Adrenal gland (tissue), 12 donors: ENCODE results near the gene ST3GAL4. TPM values are rescaled to one million over a fixed set of nuclear protein-coding genes. Genes with fewer than 3 reads are reported as not detected.

Source experiments
- DNase-seq, 7 donors: peaks; one replicate each; pipeline ENCODE4 v3.0.0-alpha.2; 2019 to 2020
- H3K27ac ChIP-seq, 5 donors: fragments of 200-600 bp; sonication (generic) in 4 of 5; 1 replicate in 3 of 5; 2 replicates in 2 of 5; pipeline versions ENCODE4 v1.5.1 to v1.8.0; 2016 to 2020; ENCODE audit warnings: mild to moderate bottlenecking in 1 of 5
- H3K27me3 ChIP-seq: fragments of 200-600 bp; 2 replicates; pipeline ENCODE4 v1.8.0; 2021
- H3K36me3 ChIP-seq, 2 donors: fragments of 200-600 bp; replicated peaks in 1 of 2; 1 replicate in 1 of 2; 2 replicates in 1 of 2; pipeline versions ENCODE4 v1.5.1 to v1.8.0; 2018 to 2022
- H3K4me1 ChIP-seq, 2 donors: fragments of 200-600 bp; replicated peaks in 1 of 2; 1 replicate in 1 of 2; 2 replicates in 1 of 2; pipeline versions ENCODE4 v1.5.1 to v1.8.0; 2018 to 2021
- H3K4me3 ChIP-seq, 4 donors: fragments of 200-600 bp; sonication (generic) in 3 of 4; one replicate each; pipeline ENCODE4 v1.5.1; 2016 to 2018
- H3K9me3 ChIP-seq, 3 donors: fragments of 200-600 bp; sonication (generic) in 1 of 3; replicated peaks in 1 of 3; 1 replicate in 2 of 3; 2 replicates in 1 of 3; pipeline versions ENCODE4 v1.5.1 to v1.8.0; 2016 to 2021
- CTCF ChIP-seq, 6 experiments: fragments of 450-650 bp in 4 of 6; fragments of 200-600 bp in 2 of 6; sonication (generic) in 1 of 6; IDR thresholded peaks; 1 replicate in 5 of 6; 2 replicates in 1 of 6; pipeline versions ENCODE4 v1.5.1 to v1.8.0; 2016 to 2021; ENCODE audit warnings: antibody characterized with exemption in 6 of 6, mild to moderate bottlenecking in 2 of 6, moderate library complexity in 1 of 6
- POLR2A ChIP-seq, 2 donors: fragments of 450-650 bp; IDR thresholded peaks; one replicate each; pipeline ENCODE4 v1.6.1; 2017; ENCODE audit warnings: antibody characterized with exemption in 2 of 2, mild to moderate bottlenecking in 2 of 2, moderate library complexity in 1 of 2
- WGBS, 4 donors: extraction: QIAGEN DNeasy Blood & Tissue Kit in 2 of 4; methylation state at CpG; one replicate each; pipeline versions ENCODE4 v1.1.5 to v1.1.7; 2013 to 2017; 5-methylcytosine and 5-hydroxymethylcytosine counted together
- intact Hi-C, 2 donors: fragments of 100-400 bp; cut with DNase I; formaldehyde crosslinking; loops; one replicate each; pipeline versions ENCODE4 v1.14.1 to v1.15.0; 2022 to 2023
- polyA plus RNA-seq, 3 donors: library from polyadenylated mRNA; stranded (reverse); fragments of 200-250 nt in 2 of 3; fragments of 350-450 nt in 1 of 3; fragmentation: Illumina TruSeq in 1 of 3; extraction: RNeasy Lipid Tissue Mini Kit (QIAGEN cat#74804) in 1 of 3; gene quantifications; one replicate each; pipeline ENCODE4 v1.2.3, GENCODE V29; 2013 to 2014
- total RNA-seq, 9 donors: library from RNA; depleted of rRNA in 4 of 9; stranded (reverse); fragments of >200 nt in 4 of 9; fragments of 120-200 nt in 1 of 9; fragmentation: NEBNext Ultra II Directional in 1 of 9; extraction: Animal tissue kit (Norgen Biotek cat#: 25700) in 1 of 9; gene quantifications; one replicate each; pipeline versions ENCODE4 v1.1.0 to v1.2.4, GENCODE V29; 2013 to 2023
- donor health status: healthy with polysubstance abuse.
- donor health status: Bipolar disorder and iron deficiency.
- donor health status: DM: yes; HTN: yes; CAD: no.
- donor health status: DM: no; HTN: no; CAD: no.
- donor health status: DM: no; HTN: no; CAD: no.
- donor health status: DM: yes; HTN: yes; CAD: no.

The ST3GAL4 gene
- total and polyA plus RNA-seq, 12 donors: 119 to 359 (median 163) TPM

- DNase-seq: no peak
- intact Hi-C loops: no loop called here
Measured at GRCh38 chr11:126400479-126400878, 45.0 kb downstream of the ST3GAL4 start.

DNA sequence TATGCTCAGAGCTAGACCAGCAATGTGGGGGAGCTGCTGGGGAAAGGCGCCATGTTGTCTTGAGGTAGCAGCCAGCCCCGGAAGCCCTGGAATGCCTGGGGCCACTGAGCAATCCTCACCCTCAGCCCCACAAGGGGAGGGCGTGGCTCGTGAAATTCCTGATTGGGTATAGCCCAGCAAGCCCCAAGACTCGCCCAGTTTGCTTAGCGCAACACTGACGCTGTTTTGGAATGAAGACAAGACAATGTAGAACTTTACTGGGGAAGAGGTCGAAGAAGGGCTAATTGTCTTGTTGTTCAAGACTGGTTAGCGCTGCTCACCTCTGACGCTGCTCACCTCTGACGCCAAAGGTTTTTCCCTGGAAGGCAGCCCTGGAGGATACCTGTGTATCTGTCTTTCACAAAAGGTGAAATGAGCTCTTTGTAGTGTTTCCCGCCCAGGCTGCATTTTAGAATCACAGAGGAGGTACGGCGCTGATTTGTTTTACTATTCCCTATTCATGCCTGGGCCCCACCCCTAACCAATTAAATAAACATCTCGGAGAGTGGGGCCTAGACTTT lies 47.6 kb downstream of the ST3GAL4 start:
- WGBS, 4 donors: 85 to 88% (median 86%) methylated on average over 15 of the region's 15 CpGs
- intact Hi-C loops: no loop called here

More at GRCh38 chr11:126400479-126400878, 45.0 kb downstream of the ST3GAL4 start:
- 63 to 78% (median 78%) methylated on average over 6 of the region's 6 CpGs for WGBS, 4 donors
- Histone ChIP-seq H3K27ac (peak overlapping the region in 1 of 5 donors; percentile 12), H3K9me3 (no peaks in the 10 kb centered on the region), H3K27me3 (no peaks in the 10 kb centered on the region), H3K36me3 (no peaks in the 10 kb centered on the region), H3K4me3 (no peak overlapping the region), H3K4me1 (peaks cover 11 to 51% of the 10 kb centered on the region in 2 donors)
- TF ChIP-seq POLR2A (IDR thresholded peaks at IDR 0.05): no peak
- TF ChIP-seq CTCF (IDR thresholded peaks at IDR 0.05): no peak

GRCh38 chr11:126403658-126404057 lies 48.2 kb downstream of the ST3GAL4 start:
- Histone ChIP-seq H3K36me3 (peaks cover 0 to 21% of the 10 kb centered on the region in 2 donors), H3K27ac (peak overlapping the region in 2 of 5 donors; percentile 30 to 58), H3K4me3 (no peak overlapping the region), H3K4me1 (peaks cover 9 to 43% of the 10 kb centered on the region in 2 donors), H3K27me3 (no peaks in the 10 kb centered on the region), H3K9me3 (no peaks in the 10 kb centered on the region)
- intact Hi-C loops: no loop called here
- WGBS, 4 donors: 64 to 77% (median 72%) methylated on average over 8 of the region's 8 CpGs
- TF ChIP-seq CTCF (IDR thresholded peaks at IDR 0.05) (no peak), POLR2A (IDR thresholded peaks at IDR 0.05) (no peak)
- DNase-seq: peak in 1 of 7 donors; percentile 54

More for the DNA sequence above, 47.6 kb downstream of the ST3GAL4 start:
- H3K36me3 ChIP-seq: peaks cover 0 to 15% of the 10 kb centered on the region in 2 donors
- H3K4me3 ChIP-seq: no peak overlapping the region
- DNase-seq: no peak
- H3K27me3 ChIP-seq: no peaks in the 10 kb centered on the region
- peaks cover 9 to 48% of the 10 kb centered on the region in 2 donors for H3K4me1 ChIP-seq
- H3K27ac ChIP-seq: peak overlapping the region in 1 of 5 donors; percentile 58
- TF ChIP-seq CTCF (IDR thresholded peaks at IDR 0.05) (no peak), POLR2A (IDR thresholded peaks at IDR 0.05) (no peak)
- no peaks in the 10 kb centered on the region for H3K9me3 ChIP-seq

DNA sequence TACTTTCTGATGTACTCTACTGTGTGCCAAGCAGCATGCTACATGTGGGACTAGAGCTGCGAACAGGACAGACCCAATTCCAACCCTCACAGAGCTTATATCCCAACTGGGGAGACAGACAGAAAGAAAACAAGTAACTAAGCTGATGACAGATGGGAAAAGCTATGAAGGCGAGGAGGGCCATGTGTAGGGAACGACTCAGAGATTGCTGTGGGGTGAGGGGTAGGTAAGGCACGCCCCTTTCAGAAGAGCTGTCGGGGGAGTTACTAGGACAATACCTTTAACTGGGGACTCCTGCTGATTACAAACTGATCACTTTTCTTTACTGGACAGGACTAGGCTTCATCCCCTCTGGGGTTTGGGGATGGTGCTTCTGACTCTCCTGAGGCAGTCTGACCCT lies 48.9 kb downstream of the ST3GAL4 start:
- H3K4me1 ChIP-seq: peaks cover 9 to 39% of the 10 kb centered on the region in 2 donors
- WGBS, 4 donors: 80 to 84% (median 81%) methylated on average over 5 of the region's 5 CpGs
- H3K27ac ChIP-seq: peak overlapping the region in 2 of 5 donors; percentile 30 to 58
- H3K4me3 ChIP-seq: no peak overlapping the region
- no peaks in the 10 kb centered on the region for H3K9me3 ChIP-seq
- peaks cover 0 to 28% of the 10 kb centered on the region in 2 donors for H3K36me3 ChIP-seq
- no peak for DNase-seq
- TF ChIP-seq CTCF (IDR thresholded peaks at IDR 0.05) (no peak), POLR2A (IDR thresholded peaks at IDR 0.05) (no peak)
- no peaks in the 10 kb centered on the region for H3K27me3 ChIP-seq
- intact Hi-C loops: no loop called here
